ENCODE data around the gene TNFRSF1A.

- TF ChIP-seq CTCF (IDR thresholded peaks at IDR 0.05; ENCODE audit: low read depth, low read length, missing input control) (no peak), EGR1 (IDR thresholded peaks at IDR 0.05; ENCODE audit: low read depth in 2 of 2) (no peak), JUND (IDR thresholded peaks at IDR 0.05) (no peak), RXRA (IDR thresholded peaks at IDR 0.05) (no peak), TAF1 (conservative IDR thresholded peaks at IDR 0.05) (no peak)
Measured at GRCh38 chr12:6390084-6390799, 48.4 kb upstream of the TNFRSF1A start.

Data from liver (tissue), 3 donors.